Measurements from ENCODE around the gene TRDMT1. TPM values are rescaled to one million over a fixed set of nuclear protein-coding genes. Genes with fewer than 3 reads are reported as not detected.

Gene TRDMT1
- total RNA-seq, 3 donors from 2014 or later = 5.8 to 18.6 (median 13.4) TPM

DNA sequence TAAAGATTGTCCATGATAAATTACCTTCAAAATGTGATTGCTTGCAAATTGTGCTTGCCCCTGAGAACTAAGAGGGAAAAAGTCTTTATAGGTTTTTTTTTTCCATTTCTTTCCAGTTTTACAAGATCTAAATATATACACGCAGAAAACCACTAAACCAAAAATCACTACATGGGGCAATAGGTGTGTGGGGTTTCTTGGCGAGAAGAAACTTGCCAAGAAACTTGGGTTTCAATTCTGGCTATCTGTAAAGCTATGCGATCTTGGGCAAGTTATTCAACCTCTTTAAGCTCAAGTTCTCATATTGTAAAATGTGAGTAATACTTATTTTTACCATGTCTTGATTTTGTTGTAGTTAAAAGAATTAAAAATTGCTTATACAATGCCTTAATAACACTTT lies 88.9 kb downstream of the TRDMT1 start:
- no peaks in the 10 kb centered on the region for H3K27me3 ChIP-seq
- no peak overlapping the region for H3K4me3 ChIP-seq
- H3K9me3 ChIP-seq = no peaks in the 10 kb centered on the region

GRCh38 chr10:17109475-17110207 lies 91.8 kb downstream of the TRDMT1 start:
- Histone ChIP-seq H3K9me3 (no peaks in the 10 kb centered on the region), H3K27me3 (no peaks in the 10 kb centered on the region), H3K4me1 (no peaks in the 10 kb centered on the region), H3K36me3 (no peaks in the 10 kb centered on the region), H3K27ac (no peak overlapping the region), H3K4me3 (no peak overlapping the region)
- no peak for DNase-seq (ENCODE audit: low spot score in 2 of 2)
- intact Hi-C loops (cut with DNase I; ENCODE audit: low total_unique reads) = no loop called here
- no peak for TF ChIP-seq POLR2AphosphoS5 (IDR thresholded peaks at IDR 0.05)
- TF ChIP-seq, protein P1, sequence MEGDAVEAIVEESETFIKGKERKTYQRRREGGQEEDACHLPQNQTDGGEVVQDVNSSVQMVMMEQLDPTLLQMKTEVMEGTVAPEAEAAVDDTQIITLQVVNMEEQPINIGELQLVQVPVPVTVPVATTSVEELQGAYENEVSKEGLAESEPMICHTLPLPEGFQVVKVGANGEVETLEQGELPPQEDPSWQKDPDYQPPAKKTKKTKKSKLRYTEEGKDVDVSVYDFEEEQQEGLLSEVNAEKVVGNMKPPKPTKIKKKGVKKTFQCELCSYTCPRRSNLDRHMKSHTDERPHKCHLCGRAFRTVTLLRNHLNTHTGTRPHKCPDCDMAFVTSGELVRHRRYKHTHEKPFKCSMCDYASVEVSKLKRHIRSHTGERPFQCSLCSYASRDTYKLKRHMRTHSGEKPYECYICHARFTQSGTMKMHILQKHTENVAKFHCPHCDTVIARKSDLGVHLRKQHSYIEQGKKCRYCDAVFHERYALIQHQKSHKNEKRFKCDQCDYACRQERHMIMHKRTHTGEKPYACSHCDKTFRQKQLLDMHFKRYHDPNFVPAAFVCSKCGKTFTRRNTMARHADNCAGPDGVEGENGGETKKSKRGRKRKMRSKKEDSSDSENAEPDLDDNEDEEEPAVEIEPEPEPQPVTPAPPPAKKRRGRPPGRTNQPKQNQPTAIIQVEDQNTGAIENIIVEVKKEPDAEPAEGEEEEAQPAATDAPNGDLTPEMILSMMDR (IDR thresholded peaks at IDR 0.05) = no peak
- TF ChIP-seq POLR2A (IDR thresholded peaks at IDR 0.05) = no peak

More for the DNA sequence above, 88.9 kb downstream of the TRDMT1 start:
- H3K27ac ChIP-seq = no peak overlapping the region
- no peaks in the 10 kb centered on the region for H3K4me1 ChIP-seq
- DNase-seq (ENCODE audit: low spot score in 2 of 2) = no peak
- intact Hi-C loops (cut with DNase I; ENCODE audit: low total_unique reads) = no loop called here
- TF ChIP-seq POLR2AphosphoS5 (IDR thresholded peaks at IDR 0.05) = no peak
- no peak for TF ChIP-seq POLR2A (IDR thresholded peaks at IDR 0.05)
- TF ChIP-seq, protein P1 (IDR thresholded peaks at IDR 0.05) = no peak
- no peaks in the 10 kb centered on the region for H3K36me3 ChIP-seq

DNA sequence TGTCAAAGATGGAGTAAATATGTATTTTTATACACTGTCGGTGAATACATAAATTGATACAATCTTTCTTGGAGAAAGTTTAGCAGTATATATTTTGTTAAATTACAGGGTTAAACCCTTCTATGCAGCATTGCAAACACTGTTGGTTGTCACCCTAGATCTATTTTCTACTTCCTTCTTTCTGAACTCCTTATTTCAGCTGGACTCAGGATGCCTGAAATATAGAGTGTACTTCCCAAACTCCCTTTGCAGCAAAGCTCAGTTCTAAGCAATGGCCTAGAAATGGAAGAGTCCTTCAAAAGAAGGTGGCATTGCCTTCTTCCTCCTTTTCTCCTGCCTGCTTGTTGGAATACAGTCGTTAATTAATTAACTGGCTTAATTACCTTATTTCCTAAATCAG lies 92.4 kb downstream of the TRDMT1 start:
- no peak overlapping the region for H3K27ac ChIP-seq
- H3K4me3 ChIP-seq = no peak overlapping the region
- TF ChIP-seq POLR2AphosphoS5 (IDR thresholded peaks at IDR 0.05) (no peak), POLR2A (IDR thresholded peaks at IDR 0.05) (no peak)
- TF ChIP-seq, protein P1 (IDR thresholded peaks at IDR 0.05) = no peak
- no peak for DNase-seq (ENCODE audit: low spot score in 2 of 2)
- no peaks in the 10 kb centered on the region for H3K36me3 ChIP-seq
- H3K9me3 ChIP-seq = no peaks in the 10 kb centered on the region
- intact Hi-C loops (cut with DNase I; ENCODE audit: low total_unique reads) = no loop called here
- H3K27me3 ChIP-seq = no peaks in the 10 kb centered on the region
- no peaks in the 10 kb centered on the region for H3K4me1 ChIP-seq

GRCh38 chr10:17106991-17107390 lies 94.5 kb downstream of the TRDMT1 start:
- Histone ChIP-seq H3K4me1 (no peaks in the 10 kb centered on the region), H3K4me3 (no peak overlapping the region), H3K9me3 (no peaks in the 10 kb centered on the region), H3K36me3 (no peaks in the 10 kb centered on the region), H3K27ac (no peak overlapping the region), H3K27me3 (no peaks in the 10 kb centered on the region)
- intact Hi-C loops (cut with DNase I; ENCODE audit: low total_unique reads) = no loop called here
- no peak for DNase-seq (ENCODE audit: low spot score in 2 of 2)
- no peak for TF ChIP-seq POLR2AphosphoS5 (IDR thresholded peaks at IDR 0.05)
- TF ChIP-seq POLR2A (IDR thresholded peaks at IDR 0.05) = no peak
- TF ChIP-seq, protein P1 (IDR thresholded peaks at IDR 0.05) = no peak

GRCh38 chr10:17101910-17102266 lies 99.6 kb downstream of the TRDMT1 start:
- no peaks in the 10 kb centered on the region for H3K4me1 ChIP-seq
- intact Hi-C loops (cut with DNase I; ENCODE audit: low total_unique reads) = no loop called here

More at GRCh38 chr10:17101910-17102266, 99.6 kb downstream of the TRDMT1 start:
- Histone ChIP-seq H3K27ac (no peak overlapping the region), H3K4me3 (no peak overlapping the region), H3K9me3 (no peaks in the 10 kb centered on the region), H3K27me3 (no peaks in the 10 kb centered on the region), H3K36me3 (no peaks in the 10 kb centered on the region)
- TF ChIP-seq POLR2A (IDR thresholded peaks at IDR 0.05) (no peak), POLR2AphosphoS5 (IDR thresholded peaks at IDR 0.05) (no peak)
- TF ChIP-seq, protein P1 (IDR thresholded peaks at IDR 0.05) = no peak
- DNase-seq (ENCODE audit: low spot score in 2 of 2) = no peak

All from breast epithelium (tissue), 4 donors.